HepG2 (cell line): Measurements from ENCODE around the gene LST1.

Source experiments
- BRCA1 ChIP-seq: sonication (generic); formaldehyde crosslinking; IDR thresholded peaks from 2 replicates; pipeline ENCODE4 v1.4.0; 2020; ENCODE audit warnings: missing genetic modification reagents
- FOSL1 ChIP-seq: sonication (generic); formaldehyde crosslinking; IDR thresholded peaks from 2 replicates; pipeline ENCODE4 v1.9.0; 2021; ENCODE audit warnings: missing genetic modification reagents, borderline replicate concordance
- HNRNPK ChIP-seq: fragments of 200-400 bp; formaldehyde crosslinking; IDR thresholded peaks from 2 replicates; pipeline ENCODE4 v1.6.1; 2018; ENCODE audit warnings: low read length, low read depth, moderate library complexity, mild to moderate bottlenecking; ENCODE audit not compliant: poor library complexity, severe bottlenecking
- MEIS1 ChIP-seq: sonication (generic); formaldehyde crosslinking; IDR thresholded peaks from 2 replicates; pipeline ENCODE4 v1.9.0; 2021; ENCODE audit warnings: mild to moderate bottlenecking, missing genetic modification reagents, moderate library complexity, borderline replicate concordance
- NFYB ChIP-seq: sonication (generic); formaldehyde crosslinking; IDR thresholded peaks from 2 replicates; pipeline ENCODE4 v1.4.0; 2020; ENCODE audit warnings: missing genetic modification reagents
- NR2C2 ChIP-seq: sonication (generic); formaldehyde crosslinking; IDR thresholded peaks from 2 replicates; pipeline ENCODE4 v1.4.0; 2020; ENCODE audit warnings: missing genetic modification reagents, mild to moderate bottlenecking, moderate library complexity, borderline replicate concordance
- NR2F1 ChIP-seq, 2 experiments: fragments of 450-650 bp in 1 of 2; formaldehyde crosslinking in 1 of 2; IDR thresholded peaks; 2 replicates each; pipeline versions ENCODE4 v1.5.0 to v1.6.1; 2016 to 2020; ENCODE audit warnings: mild to moderate bottlenecking in 1 of 2, missing compliant biosample characterization in 1 of 2, missing genetic modification reagents in 1 of 2, moderate library complexity in 1 of 2
- TRIM24 ChIP-seq: sonication (generic); formaldehyde crosslinking; IDR thresholded peaks from 2 replicates; pipeline ENCODE4 v1.8.0; 2022; ENCODE audit warnings: mild to moderate bottlenecking, missing genetic modification reagents
- XRCC5 ChIP-seq: fragments of 200-400 bp; formaldehyde crosslinking; optimal IDR thresholded peaks from 2 replicates; pipeline ENCODE3; 2017; ENCODE audit warnings: mild to moderate bottlenecking, low read length
- YY1 ChIP-seq: IDR thresholded peaks from 2 replicates; pipeline ENCODE4 v1.6.1; 2011; ENCODE audit warnings: low read length, low read depth, moderate library complexity, mild to moderate bottlenecking; ENCODE audit not compliant: insufficient read depth, insufficient replicate concordance
- TF ChIP-seq, protein P1 (sequence below): sonication (generic); formaldehyde crosslinking; IDR thresholded peaks from 2 replicates; pipeline ENCODE4 v1.4.0; 2020; ENCODE audit warnings: mild to moderate bottlenecking, missing genetic modification reagents
- TF ChIP-seq, protein P2 (sequence below): IDR thresholded peaks from 2 replicates; pipeline ENCODE4 v1.6.1; 2016; ENCODE audit warnings: missing biosample characterization, missing genetic modification reagents, low read depth
- TF ChIP-seq, protein P3 (sequence below): sonication (generic); formaldehyde crosslinking; IDR thresholded peaks from 2 replicates; pipeline ENCODE4 v1.5.0; 2020; ENCODE audit warnings: mild to moderate bottlenecking, missing genetic modification reagents, borderline replicate concordance

DNA sequence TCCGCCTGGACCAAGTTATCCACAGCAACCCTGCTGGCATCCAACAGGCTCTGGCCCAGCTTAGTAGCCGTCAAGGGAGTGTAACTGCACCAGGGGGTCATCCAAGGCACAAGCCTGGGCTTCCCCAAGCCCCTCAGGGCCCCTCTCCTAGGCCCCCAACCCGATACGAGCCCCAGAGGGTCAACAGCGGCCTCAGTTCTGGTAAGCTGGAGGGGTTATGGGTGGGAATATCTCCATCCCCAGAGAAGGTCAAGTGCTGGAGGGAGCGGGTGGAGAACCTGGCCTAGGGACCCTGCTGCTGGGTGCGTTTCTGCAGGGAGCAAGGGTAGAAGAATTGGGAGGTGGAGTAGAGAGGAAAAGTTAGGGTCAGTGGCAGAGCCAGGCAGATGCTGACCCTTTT is 47.4 kb downstream of the LST1 start:
- no peak for TF ChIP-seq NR2C2 (CRISPR knock-in tag)
- TF ChIP-seq XRCC5, result no peak
- TF ChIP-seq, protein P1, sequence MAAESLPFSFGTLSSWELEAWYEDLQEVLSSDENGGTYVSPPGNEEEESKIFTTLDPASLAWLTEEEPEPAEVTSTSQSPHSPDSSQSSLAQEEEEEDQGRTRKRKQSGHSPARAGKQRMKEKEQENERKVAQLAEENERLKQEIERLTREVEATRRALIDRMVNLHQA, result no peak
- TF ChIP-seq, protein P2, sequence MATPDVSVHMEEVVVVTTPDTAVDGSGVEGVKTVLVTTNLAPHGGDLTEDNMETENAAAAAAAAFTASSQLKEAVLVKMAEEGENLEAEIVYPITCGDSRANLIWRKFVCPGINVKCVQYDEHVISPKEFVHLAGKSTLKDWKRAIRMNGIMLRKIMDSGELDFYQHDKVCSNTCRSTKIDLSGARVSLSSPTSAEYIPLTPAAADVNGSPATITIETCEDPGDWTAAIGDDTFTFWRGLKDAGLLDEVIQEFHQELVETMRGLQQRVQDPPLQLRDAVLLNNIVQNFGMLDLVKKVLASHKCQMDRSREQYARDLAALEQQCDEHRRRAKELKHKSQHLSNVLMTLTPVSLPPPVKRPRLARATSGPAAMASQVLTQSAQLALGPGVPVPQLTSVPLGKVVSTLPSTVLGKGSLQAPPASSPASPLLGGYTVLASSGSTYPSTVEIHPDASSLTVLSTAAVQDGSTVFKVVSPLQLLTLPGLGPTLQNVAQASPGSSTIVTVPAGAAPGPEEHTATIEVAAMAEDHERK (CRISPR knock-in tag), result no peak
- no peak for TF ChIP-seq YY1
- TF ChIP-seq NFYB (CRISPR knock-in tag), result no peak
- TF ChIP-seq NR2F1 (CRISPR knock-in tag; IDR thresholded peaks at IDR 0.05), result no peak
- no peak for TF ChIP-seq TRIM24 (CRISPR knock-in tag)
- TF ChIP-seq HNRNPK, result no peak
- TF ChIP-seq, protein P3, sequence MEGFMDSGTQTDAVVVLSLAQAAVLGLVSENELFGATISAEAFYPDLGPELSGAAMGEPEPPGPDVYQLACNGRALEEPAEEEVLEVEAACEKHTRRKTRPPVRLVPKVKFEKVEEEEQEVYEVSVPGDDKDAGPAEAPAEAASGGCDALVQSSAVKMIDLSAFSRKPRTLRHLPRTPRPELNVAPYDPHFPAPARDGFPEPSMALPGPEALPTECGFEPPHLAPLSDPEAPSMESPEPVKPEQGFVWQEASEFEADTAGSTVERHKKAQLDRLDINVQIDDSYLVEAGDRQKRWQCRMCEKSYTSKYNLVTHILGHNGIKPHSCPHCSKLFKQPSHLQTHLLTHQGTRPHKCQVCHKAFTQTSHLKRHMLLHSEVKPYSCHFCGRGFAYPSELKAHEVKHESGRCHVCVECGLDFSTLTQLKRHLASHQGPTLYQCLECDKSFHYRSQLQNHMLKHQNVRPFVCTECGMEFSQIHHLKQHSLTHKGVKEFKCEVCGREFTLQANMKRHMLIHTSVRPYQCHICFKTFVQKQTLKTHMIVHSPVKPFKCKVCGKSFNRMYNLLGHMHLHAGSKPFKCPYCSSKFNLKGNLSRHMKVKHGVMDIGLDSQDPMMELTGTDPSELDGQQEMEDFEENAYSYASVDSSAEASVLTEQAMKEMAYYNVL (CRISPR knock-in tag), result no peak
- TF ChIP-seq BRCA1, result no peak
- TF ChIP-seq MEIS1 (CRISPR knock-in tag), result no peak
- no peak for TF ChIP-seq FOSL1 (CRISPR knock-in tag)
